Esophagus muscularis mucosa (tissue), 3 donors: ENCODE data around the gene TEX261.

Experiments
- POLR2A ChIP-seq: fragments of 450-650 bp; IDR thresholded peaks from one replicate; pipeline ENCODE4 v1.6.1; 2017; ENCODE audit warnings: antibody characterized with exemption, moderate library complexity, mild to moderate bottlenecking, low read depth
- TF ChIP-seq, protein P1 (sequence below), 3 experiments: fragments of 200-600 bp in 2 of 3; fragments of 450-650 bp in 1 of 3; sonication (generic) in 2 of 3; IDR thresholded peaks; one replicate each; pipeline ENCODE4 v1.5.1; 2017 to 2019; ENCODE audit warnings: antibody characterized with exemption in 3 of 3, mild to moderate bottlenecking in 2 of 3, moderate library complexity in 1 of 3

DNA sequence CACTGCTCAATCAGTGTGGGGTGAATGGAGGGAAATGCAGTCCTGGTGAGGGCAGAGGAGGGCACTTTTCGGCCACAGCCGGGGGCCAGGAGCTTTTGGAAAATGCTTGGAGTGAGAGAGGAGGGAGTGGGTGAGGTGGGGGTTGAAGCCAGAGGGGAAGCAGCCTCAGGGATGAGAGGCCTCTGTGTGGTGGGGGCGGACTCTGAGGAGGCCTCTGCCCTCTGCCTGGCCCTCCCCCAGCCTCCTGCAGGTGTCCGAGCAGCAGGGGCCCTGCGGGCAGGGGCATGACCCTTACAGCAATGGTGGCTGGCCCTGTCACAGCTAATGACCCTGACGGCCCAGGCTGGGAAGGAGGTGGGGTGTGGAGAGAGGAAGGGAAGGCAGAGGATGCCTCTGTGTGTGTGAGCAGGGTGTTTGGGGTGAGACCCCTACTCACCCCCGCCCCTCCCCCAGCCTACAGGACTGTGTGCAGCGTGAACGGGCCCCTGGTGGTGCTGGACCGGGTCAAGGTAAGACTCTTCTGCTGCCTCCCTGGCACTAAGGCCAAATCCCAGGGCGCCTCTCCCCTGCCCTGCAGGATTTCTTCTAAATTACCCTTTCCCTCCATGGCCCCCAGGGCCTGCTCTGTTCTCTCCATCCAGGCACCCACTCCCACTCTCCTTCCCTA is 51.3 kb downstream of the TEX261 start:
- no peak for TF ChIP-seq POLR2A
- TF ChIP-seq, protein P1, sequence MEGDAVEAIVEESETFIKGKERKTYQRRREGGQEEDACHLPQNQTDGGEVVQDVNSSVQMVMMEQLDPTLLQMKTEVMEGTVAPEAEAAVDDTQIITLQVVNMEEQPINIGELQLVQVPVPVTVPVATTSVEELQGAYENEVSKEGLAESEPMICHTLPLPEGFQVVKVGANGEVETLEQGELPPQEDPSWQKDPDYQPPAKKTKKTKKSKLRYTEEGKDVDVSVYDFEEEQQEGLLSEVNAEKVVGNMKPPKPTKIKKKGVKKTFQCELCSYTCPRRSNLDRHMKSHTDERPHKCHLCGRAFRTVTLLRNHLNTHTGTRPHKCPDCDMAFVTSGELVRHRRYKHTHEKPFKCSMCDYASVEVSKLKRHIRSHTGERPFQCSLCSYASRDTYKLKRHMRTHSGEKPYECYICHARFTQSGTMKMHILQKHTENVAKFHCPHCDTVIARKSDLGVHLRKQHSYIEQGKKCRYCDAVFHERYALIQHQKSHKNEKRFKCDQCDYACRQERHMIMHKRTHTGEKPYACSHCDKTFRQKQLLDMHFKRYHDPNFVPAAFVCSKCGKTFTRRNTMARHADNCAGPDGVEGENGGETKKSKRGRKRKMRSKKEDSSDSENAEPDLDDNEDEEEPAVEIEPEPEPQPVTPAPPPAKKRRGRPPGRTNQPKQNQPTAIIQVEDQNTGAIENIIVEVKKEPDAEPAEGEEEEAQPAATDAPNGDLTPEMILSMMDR (IDR thresholded peaks at IDR 0.05) = no peak
